H1 (cell line): ENCODE results near the gene EEF1G. TPM values are rescaled to one million over a fixed set of nuclear protein-coding genes. Genes with fewer than 3 reads are reported as not detected.
A peak's percentile ranks its signal among the peaks of the same experiment; 100 is the strongest.

Source experiments
- CTCF ChIA-PET: fragments of 300-600 bp; sonication (Branson Sonifier 250); formaldehyde crosslinking; loops from one replicate; lab custom pipeline; 2021; ENCODE audit not compliant: partially characterized antibody; lab: Charles Lee
- POLR2A ChIA-PET: fragments of 300-600 bp; sonication (Branson Sonifier 250); formaldehyde crosslinking; loops from one replicate; lab custom pipeline; 2021; ENCODE audit warnings: inconsistent platforms; ENCODE audit not compliant: partially characterized antibody; lab: Charles Lee
- DNase-seq, 2 experiments: peaks; one replicate each; pipeline versions ENCODE4 v3.0.0 to v3.0.0-alpha.2; 2010 to 2022; ENCODE audit warnings: low spot score in 2 of 2, low read depth in 1 of 2, mixed read lengths in 1 of 2
- FAIRE-seq: peaks from 2 replicates; lab custom pipeline; 2011; peaks lifted over from hg19 to GRCh38; lab: Jason Lieb, UNC
- H2AFZ ChIP-seq: 2 replicates; pipeline ENCODE4 v1.8.1; 2012; ENCODE audit warnings: low read length, inconsistent platforms
- H2AK5ac ChIP-seq: 2 replicates; pipeline ENCODE4 v1.6.1; 2013; ENCODE audit warnings: low read depth, low read length
- H2BK120ac ChIP-seq: replicated peaks from 2 replicates; pipeline ENCODE3; 2013; ENCODE audit warnings: low read depth, low read length, inconsistent platforms
- H2BK12ac ChIP-seq: 2 replicates; pipeline ENCODE4 v1.6.1; 2013; ENCODE audit warnings: low read depth, low read length
- H2BK15ac ChIP-seq: 2 replicates; pipeline ENCODE4 v1.6.1; 2013; ENCODE audit warnings: low read length
- H2BK20ac ChIP-seq: 2 replicates; pipeline ENCODE4 v1.6.1; 2013; ENCODE audit warnings: low read length
- H2BK5ac ChIP-seq: 2 replicates; pipeline ENCODE4 v1.6.1; 2013; ENCODE audit warnings: low read depth, low read length
- H3K14ac ChIP-seq: 2 replicates; pipeline ENCODE4 v1.6.1; 2013; ENCODE audit warnings: inconsistent platforms; ENCODE audit not compliant: insufficient read length
- H3K18ac ChIP-seq: 2 replicates; pipeline ENCODE4 v1.6.1; 2013; ENCODE audit warnings: low read length; ENCODE audit errors: extremely low read depth
- H3K23ac ChIP-seq: 2 replicates; pipeline ENCODE4 v1.6.1; 2013; ENCODE audit warnings: inconsistent platforms; ENCODE audit not compliant: insufficient read length
- H3K23me2 ChIP-seq: 2 replicates; pipeline ENCODE4 v1.6.1; 2013; ENCODE audit warnings: low read depth, low read length
- H3K27ac ChIP-seq: 2 replicates; pipeline ENCODE4 v1.6.1; 2011; ENCODE audit warnings: low read depth, low read length, inconsistent platforms
- H3K27me3 ChIP-seq, 4 experiments: replicated peaks in 1 of 4; 1 replicate in 1 of 4; 2 replicates in 3 of 4; pipeline versions ENCODE4 v1.6.1 to v1.8.1; 2011 to 2013; ENCODE audit warnings: low read length in 3 of 4, mild to moderate bottlenecking in 3 of 4, inconsistent platforms in 2 of 4, mixed read lengths in 2 of 4, moderate library complexity in 1 of 4; ENCODE audit not compliant: control insufficient read depth in 3 of 4, insufficient read depth in 3 of 4; ENCODE audit errors: extremely low read depth in 1 of 4
- H3K36me3 ChIP-seq, 4 experiments: 2 replicates each; pipeline versions ENCODE4 v1.6.1 to v1.8.1; 2011 to 2013; ENCODE audit warnings: mild to moderate bottlenecking in 4 of 4, low read length in 3 of 4, moderate library complexity in 2 of 4, control low read depth in 1 of 4, inconsistent platforms in 1 of 4; ENCODE audit not compliant: insufficient read depth in 4 of 4, control insufficient read depth in 2 of 4
- H3K4ac ChIP-seq: replicated peaks from 2 replicates; pipeline ENCODE3; 2013; ENCODE audit warnings: low read length, low read depth, mixed read lengths, inconsistent platforms; ENCODE audit not compliant: insufficient read length
- H3K4me1 ChIP-seq, 4 experiments: replicated peaks in 1 of 4; 1 replicate in 1 of 4; 2 replicates in 3 of 4; pipeline versions ENCODE4 v1.6.1 to v1.8.1; 2011 to 2013; ENCODE audit warnings: low read length in 3 of 4, inconsistent platforms in 2 of 4, mixed read lengths in 1 of 4; ENCODE audit not compliant: insufficient read depth in 4 of 4, control insufficient read depth in 3 of 4
- H3K4me2 ChIP-seq, 2 experiments: 2 replicates each; pipeline versions ENCODE4 v1.6.1 to v1.8.1; 2011 to 2013; ENCODE audit warnings: low read depth in 2 of 2, low read length in 2 of 2, control low read depth in 1 of 2, inconsistent platforms in 1 of 2, mild to moderate bottlenecking in 1 of 2; ENCODE audit not compliant: insufficient read depth in 1 of 2
- H3K4me3 ChIP-seq, 4 experiments: fragments of 200-600, 300-600 bp in 1 of 4; sonication (generic), shearing (Covaris generic), sonication (Bioruptor Twin) in 1 of 4; 2 replicates each; pipeline versions ENCODE4 v1.5.1 to v1.8.1; 2011 to 2016; ENCODE audit warnings: low read length in 4 of 4, low read depth in 3 of 4, control low read depth in 2 of 4, inconsistent platforms in 2 of 4, mild to moderate bottlenecking in 2 of 4, mixed read lengths in 1 of 4, moderate library complexity in 1 of 4; ENCODE audit not compliant: insufficient read depth in 2 of 4; ENCODE audit errors: extremely low read depth in 1 of 4
- H3K56ac ChIP-seq: replicated peaks from 2 replicates; pipeline ENCODE3; 2013; ENCODE audit warnings: low read depth, mild to moderate bottlenecking, mixed read lengths, low read length, inconsistent platforms; ENCODE audit not compliant: insufficient read length
- H3K79me1 ChIP-seq: 2 replicates; pipeline ENCODE4 v1.6.1; 2013; ENCODE audit warnings: low read depth, low read length, control low read depth
- H3K79me2 ChIP-seq, 2 experiments: 2 replicates each; pipeline versions ENCODE4 v1.6.1 to v1.8.1; 2012 to 2013; ENCODE audit warnings: low read length in 2 of 2, mild to moderate bottlenecking in 2 of 2, inconsistent platforms in 1 of 2; ENCODE audit not compliant: insufficient read depth in 2 of 2, control insufficient read depth in 1 of 2
- H3K9ac ChIP-seq, 4 experiments: replicated peaks in 1 of 4; 1 replicate in 1 of 4; 2 replicates in 3 of 4; pipeline versions ENCODE4 v1.6.1 to v1.8.1; 2011 to 2013; ENCODE audit warnings: low read depth in 3 of 4, low read length in 3 of 4, control low read depth in 2 of 4, mild to moderate bottlenecking in 2 of 4, moderate library complexity in 2 of 4, inconsistent platforms in 1 of 4; ENCODE audit errors: extremely low read depth in 1 of 4
- H3K9me3 ChIP-seq, 2 experiments: 2 replicates each; pipeline versions ENCODE4 v1.6.1 to v1.8.1; 2012 to 2013; ENCODE audit warnings: mild to moderate bottlenecking in 2 of 2, moderate library complexity in 2 of 2, control low read depth in 1 of 2, inconsistent platforms in 1 of 2, low read depth in 1 of 2, low read length in 1 of 2, mixed read lengths in 1 of 2; ENCODE audit not compliant: insufficient read depth in 2 of 2
- H4K20me1 ChIP-seq, 2 experiments: replicated peaks in 1 of 2; 2 replicates each; pipeline versions ENCODE3 to v1.8.1; 2011 to 2013; ENCODE audit warnings: inconsistent platforms in 2 of 2, low read length in 2 of 2, mild to moderate bottlenecking in 1 of 2; ENCODE audit not compliant: insufficient read depth in 2 of 2, control insufficient read depth in 1 of 2
- H4K5ac ChIP-seq: 2 replicates; pipeline ENCODE4 v1.6.1; 2013; ENCODE audit warnings: low read length, low read depth, mixed read lengths, inconsistent platforms; ENCODE audit not compliant: insufficient read length
- H4K8ac ChIP-seq: 2 replicates; pipeline ENCODE4 v1.8.0; 2013; ENCODE audit warnings: mild to moderate bottlenecking, moderate library complexity, low read length, inconsistent platforms; ENCODE audit not compliant: insufficient read depth; ENCODE audit errors: extremely low read depth
- H4K91ac ChIP-seq: replicated peaks from 2 replicates; pipeline ENCODE3; 2013; ENCODE audit warnings: low read length, mixed read lengths, inconsistent platforms; ENCODE audit not compliant: insufficient read length
- ASH2L ChIP-seq: fragments of 200-600, 300-600 bp; sonication (generic); IDR thresholded peaks from one replicate; pipeline ENCODE4 v1.7.1; 2017; ENCODE audit warnings: low read length
- CTBP2 ChIP-seq: IDR thresholded peaks from 2 replicates; pipeline ENCODE4 v1.7.0; 2011; ENCODE audit warnings: borderline replicate concordance, mild to moderate bottlenecking, moderate library complexity, mixed read lengths, low read length; ENCODE audit not compliant: insufficient read depth, insufficient read length
- POLR2AphosphoS5 ChIP-seq: IDR thresholded peaks from 2 replicates; pipeline ENCODE4 v1.6.1; 2011; ENCODE audit warnings: low read depth, low read length
- whole genome bisulfite sequencing, 2 experiments: shearing (Covaris generic) in 1 of 2; methylation state at CpG; one replicate each; pipeline versions ENCODE4 v1.1.6 to v1.1.7; 2013 to 2015; ENCODE audit warnings: low lambda C conversion rate in 2 of 2, mixed read lengths in 2 of 2, inconsistent platforms in 1 of 2, low coverage in 1 of 2, missing lambda C conversion rate in 1 of 2; ENCODE audit not compliant: insufficient replicate concordance in 2 of 2, insufficient coverage in 1 of 2, insufficient read length in 1 of 2; ENCODE audit errors: extremely low coverage in 1 of 2, missing lambda C conversion rate in 1 of 2; 5-methylcytosine and 5-hydroxymethylcytosine counted together
- polyA plus RNA-seq, 7 experiments: library from polyadenylated mRNA; depleted of rRNA in 3 of 7; stranded (reverse) in 5 of 7; unstranded in 2 of 7; fragments of >200 nt in 5 of 7; fragments of 200-250 nt in 2 of 7; gene quantifications; 1 replicate in 5 of 7; 2 replicates in 1 of 7; 4 replicates in 1 of 7; pipeline versions ENCODE4 v1.2.1 to v1.2.3, GENCODE V29; 2011 to 2013; ENCODE audit warnings: missing spikeins in 2 of 7, mixed read lengths in 2 of 7
- total RNA-seq: library from RNA; stranded (reverse); fragmentation: NEBNext Ultra II Directional; extraction: Animal tissue kit (Norgen Biotek cat#: 25700); gene quantifications from 2 replicates; pipeline ENCODE4 v1.2.1, GENCODE V29; 2021

The EEF1G gene
- total and polyA plus RNA-seq, 2 of the 8 experiments (the other 6 are each of a cell fraction or from before 2014, with no cell fraction given): 1,627 to 1,996 TPM

DNA sequence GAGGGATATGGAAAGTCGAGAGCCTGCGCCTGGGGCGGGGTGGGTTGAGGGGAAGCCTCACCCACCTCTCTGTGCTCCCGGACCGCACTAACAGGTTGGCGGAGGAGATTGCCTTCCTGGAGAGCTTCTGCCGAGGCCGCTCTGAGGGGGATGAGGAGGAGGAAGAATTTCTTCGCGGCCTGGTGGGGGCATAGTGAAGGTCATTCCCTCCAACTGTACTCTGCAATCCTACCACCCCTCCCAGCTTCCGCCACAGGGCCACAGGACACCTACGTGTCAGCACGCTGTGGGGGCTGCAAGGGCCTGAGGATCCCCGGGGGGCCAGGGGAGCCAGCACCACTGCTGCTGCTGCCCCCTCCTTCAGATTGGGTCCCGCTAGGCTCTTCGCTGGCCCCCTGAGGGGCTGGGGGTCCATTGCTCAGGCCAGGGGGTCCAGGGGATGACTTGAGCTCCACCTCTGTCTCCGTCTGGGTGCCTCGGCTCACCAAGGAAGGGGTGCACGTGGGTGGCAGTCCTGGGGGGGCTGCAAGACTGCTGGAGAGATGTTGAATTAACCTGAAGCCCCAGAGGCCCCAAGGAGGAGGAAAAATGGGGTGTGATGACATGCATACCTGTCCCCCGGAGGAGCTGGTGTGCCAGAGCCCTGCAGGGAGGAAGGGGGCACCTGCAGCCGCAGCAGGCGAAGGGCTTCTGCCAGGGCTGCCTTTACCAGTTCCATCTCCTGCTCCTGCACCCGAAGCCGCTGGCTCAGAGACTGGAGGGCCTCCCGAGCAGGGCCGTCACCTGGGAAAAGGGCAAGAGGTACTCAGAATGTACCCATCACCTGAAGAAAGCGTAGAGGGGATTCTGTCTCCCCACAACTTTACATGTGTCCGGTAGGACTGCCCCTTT is 37.4 kb upstream of the EEF1G start:
- TF ChIP-seq POLR2AphosphoS5 (no peak), ASH2L (peak; percentile 5), CTBP2 (no peak)
- TF ChIP-seq, all 59 proteins: peak for 1
- H4K5ac ChIP-seq: peak overlapping the region; percentile 15
- peak overlapping the region; percentile 89 to 91 for H3K4me2 ChIP-seq
- H4K8ac ChIP-seq: no peak overlapping the region
- H2BK5ac ChIP-seq: no peak overlapping the region
- no peak overlapping the region for H3K14ac ChIP-seq
- no peak overlapping the region for H3K9ac ChIP-seq
- no peaks in the 10 kb centered on the region for H3K79me2 ChIP-seq
- H3K18ac ChIP-seq: no peak overlapping the region; the same call in 1 of the 2 replicates
- FAIRE-seq: no peak
- H4K91ac ChIP-seq: no peak overlapping the region
- no peaks in the 10 kb centered on the region for H4K20me1 ChIP-seq
- no peak overlapping the region for H3K23ac ChIP-seq
- no peak overlapping the region for H3K27ac ChIP-seq
- WGBS, 2 experiments: 81% methylated on average over 27 of the region's 28 CpGs; no CpG with 5 or more reads in 1 of the 2 experiments
- H2BK12ac ChIP-seq: no peak overlapping the region
- peak overlapping the region; percentile 48 to 73 (median 58); a peak in 5 of 8 replicates for H3K4me3 ChIP-seq
- no peaks in the 10 kb centered on the region for H3K9me3 ChIP-seq
- H3K4me1 ChIP-seq: peaks cover 3 to 23% (median 12%) of the 10 kb centered on the region in 4 experiments
- no peaks in the 10 kb centered on the region for H3K79me1 ChIP-seq
- no peak for DNase-seq
- H3K27me3 ChIP-seq: peaks cover 0 to 3% (median 2%) of the 10 kb centered on the region in 4 experiments; a peak in 1 of 7 replicates
- POLR2A ChIA-PET: interaction anchor here (0.9 to 15.8 kb wide), 17 partner anchors 8 to 244 kb away, joined by 3 to 235 read pairs (median 6); partner anchors contain the start of genes B3GAT3, BSCL2, C11orf98 and CSKMT
- H2AK5ac ChIP-seq: no peak overlapping the region
- H2BK20ac ChIP-seq: no peak overlapping the region
- H3K4ac ChIP-seq: no peak overlapping the region
- H3K23me2 ChIP-seq: peaks cover 9% of the 10 kb centered on the region; the same call in 1 of the 2 replicates
- no peak overlapping the region for H3K56ac ChIP-seq
- no peak overlapping the region for H2BK15ac ChIP-seq
- CTCF ChIA-PET: interaction anchor here (0.6 to 10.2 kb wide), 21 partner anchors 8 to 1117 kb away, joined by 3 to 97 read pairs (median 4); partner anchors contain the start of genes B3GAT3, C11orf98, CSKMT and EEF1G
- no peak overlapping the region for H2AFZ ChIP-seq
- no peaks in the 10 kb centered on the region; a peak in 2 of 8 replicates for H3K36me3 ChIP-seq
- no peak overlapping the region for H2BK120ac ChIP-seq
